HepG2 (cell line): ENCODE results near the gene OR52A1.

Experiments used
- RARA ChIP-seq: IDR thresholded peaks from 2 replicates; pipeline ENCODE4 v1.6.1; 2016; ENCODE audit warnings: missing genetic modification reagents, missing compliant biosample characterization
- THYN1 ChIP-seq: sonication (generic); formaldehyde crosslinking; IDR thresholded peaks from 2 replicates; pipeline ENCODE4 v1.8.1; 2023; ENCODE audit warnings: low read depth, mild to moderate bottlenecking, moderate library complexity, missing genetic modification reagents, borderline replicate concordance
- TF ChIP-seq, protein P1 (sequence below): sonication (generic); formaldehyde crosslinking; IDR thresholded peaks from 2 replicates; pipeline ENCODE4 v1.5.0; 2020; ENCODE audit warnings: mild to moderate bottlenecking, missing genetic modification reagents, moderate library complexity

DNA sequence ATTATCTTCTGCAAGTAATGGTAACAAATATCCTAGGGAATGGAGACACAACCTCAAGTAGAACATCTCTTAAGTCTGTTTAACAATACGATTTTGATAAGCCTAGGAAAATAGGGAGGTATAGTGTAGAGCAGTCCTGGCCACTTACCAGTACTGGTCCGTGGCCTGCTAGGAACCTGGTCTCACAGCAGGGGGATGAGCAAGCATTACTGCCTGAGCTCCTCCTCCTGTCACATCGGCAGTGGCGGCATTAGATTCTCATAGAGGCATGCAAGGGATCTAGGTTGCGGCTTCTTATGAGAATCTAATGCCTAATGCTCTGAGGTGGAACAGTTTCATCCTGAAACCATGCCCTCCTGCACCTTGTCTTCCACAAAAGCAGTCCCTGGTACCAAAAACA lies 41.5 kb upstream of the OR52A1 start:
- TF ChIP-seq, protein P1, sequence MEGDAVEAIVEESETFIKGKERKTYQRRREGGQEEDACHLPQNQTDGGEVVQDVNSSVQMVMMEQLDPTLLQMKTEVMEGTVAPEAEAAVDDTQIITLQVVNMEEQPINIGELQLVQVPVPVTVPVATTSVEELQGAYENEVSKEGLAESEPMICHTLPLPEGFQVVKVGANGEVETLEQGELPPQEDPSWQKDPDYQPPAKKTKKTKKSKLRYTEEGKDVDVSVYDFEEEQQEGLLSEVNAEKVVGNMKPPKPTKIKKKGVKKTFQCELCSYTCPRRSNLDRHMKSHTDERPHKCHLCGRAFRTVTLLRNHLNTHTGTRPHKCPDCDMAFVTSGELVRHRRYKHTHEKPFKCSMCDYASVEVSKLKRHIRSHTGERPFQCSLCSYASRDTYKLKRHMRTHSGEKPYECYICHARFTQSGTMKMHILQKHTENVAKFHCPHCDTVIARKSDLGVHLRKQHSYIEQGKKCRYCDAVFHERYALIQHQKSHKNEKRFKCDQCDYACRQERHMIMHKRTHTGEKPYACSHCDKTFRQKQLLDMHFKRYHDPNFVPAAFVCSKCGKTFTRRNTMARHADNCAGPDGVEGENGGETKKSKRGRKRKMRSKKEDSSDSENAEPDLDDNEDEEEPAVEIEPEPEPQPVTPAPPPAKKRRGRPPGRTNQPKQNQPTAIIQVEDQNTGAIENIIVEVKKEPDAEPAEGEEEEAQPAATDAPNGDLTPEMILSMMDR, result no peak
- TF ChIP-seq RARA (CRISPR knock-in tag), result no peak
- TF ChIP-seq THYN1 (CRISPR knock-in tag), result no peak
